ENCODE measurements around the gene DMRT2. TPM values are rescaled to one million over a fixed set of nuclear protein-coding genes. Genes with fewer than 3 reads are reported as not detected.

Gene DMRT2
- total and polyA plus RNA-seq, 2 donors (not counting 1 experiment from before 2014, with no cell fraction given): not detected

GRCh38 chr9:1100201-1100600 is 50.0 kb downstream of the DMRT2 start:
- no peaks in the 10 kb centered on the region for H3K9me3 Mint-ChIP-seq (ENCODE audit: insufficient read depth)

DNA sequence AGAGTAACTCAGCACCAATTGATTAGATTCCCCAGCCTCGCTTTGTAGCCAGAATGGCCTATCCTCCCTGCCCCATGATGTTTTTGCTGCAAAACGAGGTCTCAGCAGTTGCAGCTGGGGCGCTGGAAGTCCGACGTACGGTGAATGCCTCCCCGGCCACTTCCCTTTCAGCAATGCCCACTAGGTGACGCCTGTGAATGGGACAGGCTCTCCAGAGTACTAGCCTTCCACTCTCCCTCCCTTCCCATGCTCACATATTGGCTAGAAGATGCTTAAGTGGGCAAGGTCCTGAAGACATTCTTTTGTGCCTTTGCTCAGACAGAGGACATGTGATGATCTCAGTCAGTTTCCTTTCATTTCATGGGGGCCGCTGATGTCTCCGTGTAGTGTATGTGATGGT is 50.8 kb downstream of the DMRT2 start:
- Mint-ChIP-seq H3K27me3 (peaks cover 38% of the 10 kb centered on the region), H3K9me3 (ENCODE audit: insufficient read depth) (no peaks in the 10 kb centered on the region), H3K4me1 (peaks cover 1% of the 10 kb centered on the region), H3K27ac (no peak overlapping the region), H3K4me3 (no peak overlapping the region)
- Histone ChIP-seq H3K36me3 (replicated peaks in 1 of 2; ENCODE audit: control extremely low read depth in 1 of 2, control insufficient read depth in 1 of 2, extremely low read depth in 1 of 2, insufficient read depth in 2 of 2, low read length in 1 of 2) (no peaks in the 10 kb centered on the region), H3K79me2 (ENCODE audit: control insufficient read depth, insufficient read depth, low read length) (no peaks in the 10 kb centered on the region), H4K20me1 (ENCODE audit: control insufficient read depth, insufficient read depth, low read length, poor library complexity, severe bottlenecking) (no peaks in the 10 kb centered on the region), H3K4me1 (ENCODE audit: control insufficient read depth in 2 of 2, insufficient read depth in 2 of 2, low read length in 2 of 2) (no peaks in the 10 kb centered on the region), H3K27me3 (replicated peaks in 1 of 4; ENCODE audit: control extremely low read depth in 1 of 4, control insufficient read depth in 3 of 4, insufficient read depth in 4 of 4, low read length in 3 of 4) (peaks cover 0 to 3% (median 0%) of the 10 kb centered on the region in 4 experiments), H2AFZ (ENCODE audit: insufficient read depth, low read depth, low read length, poor library complexity, severe bottlenecking) (no peak overlapping the region), H3K4me2 (replicated peaks; ENCODE audit: low read depth, low read length, poor library complexity, severe bottlenecking) (no peak overlapping the region), H3K27ac (ENCODE audit: low read length in 2 of 2) (no peak overlapping the region), H3K4me3 (ENCODE audit: control extremely low read depth in 1 of 5, extremely low read depth in 1 of 5, insufficient read depth in 1 of 5, low read depth in 2 of 5, low read length in 4 of 5) (no peak overlapping the region), H3K9ac (ENCODE audit: low read length) (no peak overlapping the region), H3K9me3 (ENCODE audit: control extremely low read depth in 1 of 3, control insufficient read depth in 2 of 3, insufficient read depth in 1 of 3, low read length in 2 of 3) (peaks cover 0 to 3% (median 3%) of the 10 kb centered on the region in 3 donors)
- intact Hi-C loops (cut with micrococcal nuclease): no loop called here
- ATAC-seq (ENCODE audit: low read depth) (no peak), DNase-seq (no peak)
- POLR2A ChIA-PET: no interaction called here
- TF ChIP-seq CTCF (IDR thresholded peaks at IDR 0.05) (no peak), EZH2 (IDR thresholded peaks at IDR 0.05; ENCODE audit: borderline replicate concordance, insufficient read depth, low read depth, low read length, poor library complexity, severe bottlenecking) (no peak)
- CTCF ChIA-PET: no interaction called here
- WGBS (ENCODE audit: insufficient coverage): 27% methylated on average over 3 of the region's 10 CpGs

More at GRCh38 chr9:1100201-1100600, 50.0 kb downstream of the DMRT2 start:
- Mint-ChIP-seq H3K4me3 (no peak overlapping the region), H3K27ac (no peak overlapping the region), H3K27me3 (peaks cover 40% of the 10 kb centered on the region), H3K4me1 (peaks cover 1% of the 10 kb centered on the region)
- ChIA-PET POLR2A (no interaction called here), CTCF (no interaction called here)
- 86% methylated on average over 1 of the region's 2 CpGs for WGBS (ENCODE audit: insufficient coverage)
- TF ChIP-seq CTCF (IDR thresholded peaks at IDR 0.05) (no peak), EZH2 (IDR thresholded peaks at IDR 0.05; ENCODE audit: borderline replicate concordance, insufficient read depth, low read depth, low read length, poor library complexity, severe bottlenecking) (no peak)
- H2AFZ ChIP-seq (ENCODE audit: insufficient read depth, low read depth, low read length, poor library complexity, severe bottlenecking): no peak overlapping the region
- H3K79me2 ChIP-seq (ENCODE audit: control insufficient read depth, insufficient read depth, low read length): no peaks in the 10 kb centered on the region
- intact Hi-C loops (cut with micrococcal nuclease): no loop called here
- no peaks in the 10 kb centered on the region for H3K36me3 ChIP-seq (replicated peaks in 1 of 2; ENCODE audit: control extremely low read depth in 1 of 2, control insufficient read depth in 1 of 2, extremely low read depth in 1 of 2, insufficient read depth in 2 of 2, low read length in 1 of 2)
- no peak overlapping the region for H3K4me2 ChIP-seq (replicated peaks; ENCODE audit: low read depth, low read length, poor library complexity, severe bottlenecking)
- H3K4me1 ChIP-seq (ENCODE audit: control insufficient read depth in 2 of 2, insufficient read depth in 2 of 2, low read length in 2 of 2): no peaks in the 10 kb centered on the region
- no peak overlapping the region for H3K27ac ChIP-seq (ENCODE audit: low read length in 2 of 2)
- H4K20me1 ChIP-seq (ENCODE audit: control insufficient read depth, insufficient read depth, low read length, poor library complexity, severe bottlenecking): no peaks in the 10 kb centered on the region
- H3K27me3 ChIP-seq (replicated peaks in 1 of 4; ENCODE audit: control extremely low read depth in 1 of 4, control insufficient read depth in 3 of 4, insufficient read depth in 4 of 4, low read length in 3 of 4): peaks cover 0 to 3% (median 0%) of the 10 kb centered on the region in 4 experiments
- H3K9me3 ChIP-seq (ENCODE audit: control extremely low read depth in 1 of 3, control insufficient read depth in 2 of 3, insufficient read depth in 1 of 3, low read length in 2 of 3): peaks cover 0 to 3% (median 0%) of the 10 kb centered on the region in 3 donors
- no peak overlapping the region for H3K4me3 ChIP-seq (ENCODE audit: control extremely low read depth in 1 of 5, extremely low read depth in 1 of 5, insufficient read depth in 1 of 5, low read depth in 2 of 5, low read length in 4 of 5)
- ATAC-seq (ENCODE audit: low read depth) (no peak), DNase-seq (no peak)
- H3K9ac ChIP-seq (ENCODE audit: low read length): no peak overlapping the region
